Peyer's patch (tissue), 4 donors: ENCODE measurements around the gene MEI1. TPM values are rescaled to one million over a fixed set of nuclear protein-coding genes. Genes with fewer than 3 reads are reported as not detected.

Experiments used
- DNase-seq, 3 donors: peaks; one replicate each; pipeline ENCODE4 v3.0.0-alpha.2; 2017 to 2019
- H3K27ac ChIP-seq, 4 donors: fragments of 200-600 bp; sonication (generic); one replicate each; pipeline ENCODE4 v1.5.1; 2016 to 2019
- H3K27me3 ChIP-seq, 2 donors: fragments of 200-600 bp; sonication (generic); one replicate each; pipeline ENCODE4 v1.5.1; 2019
- H3K36me3 ChIP-seq, 3 donors: fragments of 200-600 bp; sonication (generic); one replicate each; pipeline ENCODE4 v1.5.1; 2016 to 2019
- H3K4me1 ChIP-seq, 4 donors: fragments of 200-600 bp; sonication (generic); one replicate each; pipeline ENCODE4 v1.5.1; 2016 to 2019
- H3K4me3 ChIP-seq, 4 donors: fragments of 200-600 bp; sonication (generic); 1 replicate in 3 of 4; 2 replicates in 1 of 4; pipeline ENCODE4 v1.5.1; 2016 to 2019; ENCODE audit warnings: mild to moderate bottlenecking in 1 of 4
- H3K9me3 ChIP-seq, 4 donors: fragments of 200-600 bp; sonication (generic); one replicate each; pipeline ENCODE4 v1.5.1; 2016 to 2019; ENCODE audit warnings: mild to moderate bottlenecking in 1 of 4
- POLR2A ChIP-seq, 2 donors: fragments of 450-650 bp; IDR thresholded peaks; one replicate each; pipeline ENCODE4 v1.5.1; 2017; ENCODE audit warnings: antibody characterized with exemption in 2 of 2, mild to moderate bottlenecking in 2 of 2, moderate library complexity in 2 of 2
- total RNA-seq, 4 donors: library from RNA; depleted of rRNA; stranded (reverse); fragments of >200 nt; gene quantifications; one replicate each; pipeline ENCODE4 v1.1.0, GENCODE V29; 2016
- TF ChIP-seq, protein P1 (sequence below), 6 experiments: fragments of 450-650 bp in 4 of 6; fragments of 200-600 bp in 2 of 6; sonication (generic) in 1 of 6; IDR thresholded peaks; one replicate each; pipeline ENCODE4 v1.5.1; 2017 to 2019; ENCODE audit warnings: antibody characterized with exemption in 6 of 6, mild to moderate bottlenecking in 3 of 6, moderate library complexity in 1 of 6

The MEI1 gene
- total RNA-seq, 4 donors from 2014 or later, result 1.1 to 20.6 (median 11.7) TPM

DNA sequence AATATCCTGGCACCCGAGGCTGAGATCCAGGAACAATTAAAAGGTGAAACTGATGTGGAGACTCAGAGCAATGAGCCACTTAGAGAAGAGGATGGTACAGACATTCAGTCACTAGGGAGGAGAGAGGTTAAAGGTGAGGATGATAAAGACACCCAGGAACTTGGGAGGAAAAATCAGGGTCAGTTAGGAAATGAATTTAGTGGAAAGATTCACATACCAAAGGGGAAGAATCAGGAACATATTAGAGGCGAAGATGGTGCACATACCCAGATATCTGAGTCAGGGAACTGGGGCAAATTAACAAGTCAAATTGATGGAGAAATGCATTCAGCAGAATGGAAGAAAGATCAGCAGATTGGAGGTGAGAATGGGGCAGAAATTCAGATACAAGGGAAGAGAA, 4.1 kb upstream of the MEI1 start:
- no peak for DNase-seq
- Histone ChIP-seq H3K4me1 (peaks cover 0 to 20% (median 4%) of the 10 kb centered on the region in 4 donors), H3K36me3 (peaks cover 0 to 9% (median 0%) of the 10 kb centered on the region in 3 donors), H3K27ac (no peak overlapping the region), H3K4me3 (no peak overlapping the region), H3K9me3 (no peaks in the 10 kb centered on the region), H3K27me3 (no peaks in the 10 kb centered on the region)
- TF ChIP-seq POLR2A (IDR thresholded peaks at IDR 0.05), result no peak
- TF ChIP-seq, protein P1, sequence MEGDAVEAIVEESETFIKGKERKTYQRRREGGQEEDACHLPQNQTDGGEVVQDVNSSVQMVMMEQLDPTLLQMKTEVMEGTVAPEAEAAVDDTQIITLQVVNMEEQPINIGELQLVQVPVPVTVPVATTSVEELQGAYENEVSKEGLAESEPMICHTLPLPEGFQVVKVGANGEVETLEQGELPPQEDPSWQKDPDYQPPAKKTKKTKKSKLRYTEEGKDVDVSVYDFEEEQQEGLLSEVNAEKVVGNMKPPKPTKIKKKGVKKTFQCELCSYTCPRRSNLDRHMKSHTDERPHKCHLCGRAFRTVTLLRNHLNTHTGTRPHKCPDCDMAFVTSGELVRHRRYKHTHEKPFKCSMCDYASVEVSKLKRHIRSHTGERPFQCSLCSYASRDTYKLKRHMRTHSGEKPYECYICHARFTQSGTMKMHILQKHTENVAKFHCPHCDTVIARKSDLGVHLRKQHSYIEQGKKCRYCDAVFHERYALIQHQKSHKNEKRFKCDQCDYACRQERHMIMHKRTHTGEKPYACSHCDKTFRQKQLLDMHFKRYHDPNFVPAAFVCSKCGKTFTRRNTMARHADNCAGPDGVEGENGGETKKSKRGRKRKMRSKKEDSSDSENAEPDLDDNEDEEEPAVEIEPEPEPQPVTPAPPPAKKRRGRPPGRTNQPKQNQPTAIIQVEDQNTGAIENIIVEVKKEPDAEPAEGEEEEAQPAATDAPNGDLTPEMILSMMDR (IDR thresholded peaks at IDR 0.05), result no peak

- peaks cover 0 to 9% (median 0%) of the 10 kb centered on the region in 3 donors for H3K36me3 ChIP-seq
- TF ChIP-seq POLR2A (IDR thresholded peaks at IDR 0.05), result no peak
- TF ChIP-seq, protein P1 (IDR thresholded peaks at IDR 0.05), result no peak
- DNase-seq, result no peak
- H3K4me1 ChIP-seq, result peaks cover 0 to 20% (median 4%) of the 10 kb centered on the region in 4 donors
- no peaks in the 10 kb centered on the region for H3K27me3 ChIP-seq
- no peak overlapping the region for H3K4me3 ChIP-seq
- H3K27ac ChIP-seq, result peak overlapping the region in 2 of 4 donors; percentile 36 to 39
- no peaks in the 10 kb centered on the region for H3K9me3 ChIP-seq
Observed at GRCh38 chr22:41696703-41697102, 2.6 kb upstream of the MEI1 start.

- no peaks in the 10 kb centered on the region for H3K9me3 ChIP-seq
- H3K27me3 ChIP-seq, result no peaks in the 10 kb centered on the region
- H3K4me3 ChIP-seq, result peak overlapping the region in 2 of 4 donors; percentile 34 to 37
- DNase-seq, result peak; percentile 97 to 98 (median 97)
- peak in 1 of 2 donors; percentile 11 for TF ChIP-seq POLR2A (IDR thresholded peaks at IDR 0.05)
- TF ChIP-seq, protein P1 (IDR thresholded peaks at IDR 0.05), result peak; percentile 94 to 99 (median 96)
- peaks cover 0 to 9% (median 0%) of the 10 kb centered on the region in 3 donors for H3K36me3 ChIP-seq
- peaks cover 0 to 20% (median 4%) of the 10 kb centered on the region in 4 donors for H3K4me1 ChIP-seq
- peak overlapping the region in 2 of 4 donors; percentile 36 to 39 for H3K27ac ChIP-seq
Observed at GRCh38 chr22:41697126-41697775, 2.1 kb upstream of the MEI1 start.

DNA sequence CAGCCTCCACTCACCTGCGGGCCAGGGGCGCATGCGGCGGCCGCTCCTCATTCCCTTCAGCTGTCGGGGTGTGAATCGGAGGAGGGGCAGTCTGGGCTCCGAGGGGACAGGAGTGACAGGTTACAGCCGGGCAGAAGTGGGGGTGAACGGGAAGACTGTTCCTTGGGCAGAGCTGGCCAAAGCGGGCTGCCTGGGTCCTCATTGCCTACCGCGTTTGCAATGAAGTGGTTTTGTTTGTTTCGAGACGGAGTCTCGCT, 733 bp downstream of the MEI1 start:
- TF ChIP-seq, protein P1 (IDR thresholded peaks at IDR 0.05), result no peak
- TF ChIP-seq POLR2A (IDR thresholded peaks at IDR 0.05), result no peak
- DNase-seq, result no peak
- no peaks in the 10 kb centered on the region for H3K36me3 ChIP-seq
- H3K4me3 ChIP-seq, result no peak overlapping the region
- H3K4me1 ChIP-seq, result peaks cover 0 to 20% (median 4%) of the 10 kb centered on the region in 4 donors
- no peaks in the 10 kb centered on the region for H3K9me3 ChIP-seq
- H3K27me3 ChIP-seq, result no peaks in the 10 kb centered on the region
- H3K27ac ChIP-seq, result no peak overlapping the region

GRCh38 chr22:41702763-41703162, 3.5 kb downstream of the MEI1 start:
- H3K4me1 ChIP-seq, result peaks cover 0 to 7% (median 0%) of the 10 kb centered on the region in 4 donors
- DNase-seq, result no peak
- H3K36me3 ChIP-seq, result no peaks in the 10 kb centered on the region
- TF ChIP-seq, protein P1 (IDR thresholded peaks at IDR 0.05), result no peak
- no peak for TF ChIP-seq POLR2A (IDR thresholded peaks at IDR 0.05)
- no peaks in the 10 kb centered on the region for H3K27me3 ChIP-seq
- no peaks in the 10 kb centered on the region for H3K9me3 ChIP-seq
- no peak overlapping the region for H3K27ac ChIP-seq
- no peak overlapping the region for H3K4me3 ChIP-seq
